ENCODE results near the gene NUCKS1. TPM values are rescaled to one million over a fixed set of nuclear protein-coding genes. Genes with fewer than 3 reads are reported as not detected.

NUCKS1 gene
- total RNA-seq, 1 donor from 2014 or later = 213 TPM

DNA sequence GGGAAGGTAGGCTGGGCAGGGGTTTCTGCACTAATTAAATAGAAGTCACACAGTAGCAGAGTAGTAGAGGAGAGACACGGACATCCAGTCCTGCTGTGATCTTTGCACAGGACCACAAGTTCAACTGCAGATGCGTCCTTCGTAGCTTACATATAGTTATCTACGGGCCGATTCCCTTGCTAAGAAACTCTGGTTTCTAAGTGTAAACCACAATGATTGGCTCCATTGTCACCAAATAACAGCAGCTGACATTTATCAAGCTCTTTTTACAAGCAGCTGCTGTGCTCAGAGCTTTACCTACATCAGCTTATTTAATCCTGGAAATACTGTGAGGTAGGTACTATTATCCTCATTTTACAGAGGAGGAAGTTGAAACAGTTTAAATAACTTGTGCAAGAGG, 72.8 kb downstream of the NUCKS1 start:
- intact Hi-C loops (cut with DNase I) = no loop called here
- no peak for DNase-seq (ENCODE audit: low spot score)

DNA sequence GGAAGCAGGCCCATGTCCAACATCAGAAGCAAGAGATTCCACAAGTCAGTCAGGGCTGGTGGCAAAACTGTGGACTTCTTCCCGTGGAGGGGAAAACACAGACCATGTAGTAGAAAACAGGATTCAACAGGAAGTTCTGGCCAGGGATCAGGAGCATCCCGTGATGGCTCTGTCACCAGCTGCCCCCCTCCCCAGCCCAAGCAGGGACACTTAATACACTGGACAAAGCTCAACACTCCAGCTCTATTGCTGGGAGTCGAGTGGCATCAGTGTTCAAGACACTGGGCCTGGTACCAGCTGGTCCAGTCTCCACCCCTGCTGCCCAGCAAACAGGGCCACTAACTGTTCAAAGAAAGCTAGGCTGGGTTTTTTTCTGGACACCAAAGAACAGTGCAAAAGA, 73.4 kb downstream of the NUCKS1 start:
- intact Hi-C loops (cut with DNase I) = no loop called here
- no peak for DNase-seq (ENCODE audit: low spot score)

DNA sequence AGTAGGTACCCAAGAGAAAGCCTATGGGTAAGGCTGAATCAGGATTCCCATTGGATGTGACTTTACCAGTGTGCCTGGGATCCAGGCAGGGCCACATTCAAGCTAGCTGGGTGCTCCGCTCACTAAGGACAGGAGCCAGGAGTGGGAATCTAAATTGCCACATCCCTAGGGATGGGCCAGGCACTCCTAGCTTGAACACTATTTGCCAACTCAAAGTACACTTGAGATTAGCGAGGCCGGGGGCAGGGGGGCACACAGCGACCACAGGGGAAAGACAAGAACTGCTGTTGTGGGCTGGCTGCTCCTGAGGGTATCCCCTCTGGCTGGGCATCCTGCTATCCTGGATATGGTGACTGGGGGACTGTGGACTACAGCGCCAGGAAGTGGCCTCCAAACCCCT, 74.0 kb downstream of the NUCKS1 start:
- no peak for DNase-seq (ENCODE audit: low spot score)
- intact Hi-C loops (cut with DNase I) = no loop called here

DNA sequence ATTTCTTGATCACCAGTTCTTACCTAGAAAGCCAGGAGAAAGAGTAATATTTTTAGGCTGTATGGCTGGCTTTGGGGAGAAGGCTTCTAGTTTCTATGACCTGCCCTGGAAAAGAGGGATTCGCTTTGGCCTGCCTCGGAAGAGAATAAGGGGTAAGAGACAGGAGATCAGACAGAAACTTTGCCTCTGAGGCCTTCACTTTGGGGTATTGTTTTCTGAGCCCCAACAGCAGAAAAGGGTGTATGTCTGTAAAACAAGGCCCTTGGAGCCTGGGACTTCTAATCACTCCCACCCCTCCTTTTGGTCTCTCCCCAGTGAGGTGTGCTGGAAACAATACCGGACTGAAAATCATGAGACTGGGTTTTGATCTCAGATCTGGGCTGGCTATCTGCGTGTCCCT, 74.7 kb downstream of the NUCKS1 start:
- DNase-seq (ENCODE audit: low spot score) = no peak
- intact Hi-C loops (cut with DNase I) = no loop called here

DNA sequence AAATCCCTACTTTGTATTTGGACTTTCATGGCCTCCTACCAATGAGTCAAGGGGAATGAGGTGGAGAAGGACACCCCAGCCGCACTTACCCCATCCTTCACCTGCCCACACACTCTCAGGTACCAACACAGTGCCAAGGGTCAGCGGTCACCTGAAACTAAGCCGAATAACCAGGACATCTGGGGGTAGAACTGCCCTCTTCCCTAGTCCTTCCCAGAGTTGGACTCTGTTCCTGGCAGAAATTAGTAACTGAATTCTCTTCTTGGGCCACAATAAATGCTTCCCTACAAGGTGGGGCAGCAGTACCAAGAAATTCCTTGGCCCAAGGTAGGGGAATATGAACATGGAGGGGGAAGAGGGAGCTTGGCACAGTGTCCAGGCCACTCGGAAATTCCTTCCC, 77.0 kb downstream of the NUCKS1 start:
- DNase-seq (ENCODE audit: low spot score) = no peak
- intact Hi-C loops (cut with DNase I) = no loop called here

- DNase-seq (ENCODE audit: low spot score) = no peak
- intact Hi-C loops (cut with DNase I) = no loop called here
These were observed 77.5 kb downstream of the NUCKS1 start for GRCh38 chr1:205672395-205672889.

DNA sequence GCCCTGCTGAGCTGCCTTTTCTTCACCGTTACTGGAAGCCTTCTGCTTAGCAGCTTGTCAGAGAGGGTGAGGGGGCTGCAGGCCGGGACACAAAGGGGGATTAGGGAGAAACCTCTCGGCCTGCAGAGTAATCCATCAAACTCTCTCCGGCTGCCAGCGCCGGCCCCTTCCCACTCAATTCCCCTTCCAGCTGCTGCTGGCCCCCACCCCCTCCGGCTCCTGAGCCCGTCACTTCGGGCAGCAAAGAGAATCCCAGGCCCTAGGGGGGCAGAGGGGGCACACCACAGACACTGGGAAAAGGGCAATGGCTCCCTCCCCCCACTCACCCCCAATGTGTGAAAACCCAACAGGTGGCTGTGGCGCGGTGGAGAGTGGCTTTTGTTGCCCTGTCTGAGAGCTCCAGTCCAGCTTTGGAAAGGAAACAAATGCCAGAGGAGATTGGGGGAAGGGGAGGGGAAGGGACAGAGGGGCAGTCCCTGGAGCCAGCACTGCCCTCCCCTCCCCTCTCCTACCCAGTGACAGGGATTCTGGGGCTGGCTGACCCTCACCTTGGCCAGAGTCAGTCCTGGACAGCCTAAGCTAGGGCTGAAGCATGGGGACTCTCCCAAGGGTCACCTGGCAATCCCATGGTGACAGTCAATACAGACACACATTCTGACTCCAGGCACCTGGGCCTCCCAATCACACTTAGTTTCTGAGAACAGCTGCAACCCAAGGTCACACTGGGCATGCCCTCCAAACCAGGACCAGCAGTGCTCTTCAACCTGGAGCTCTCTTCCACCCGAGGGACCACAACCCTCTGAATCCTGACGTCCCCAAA, 79.2 kb downstream of the NUCKS1 start:
- DNase-seq (ENCODE audit: low spot score) = no peak
- intact Hi-C loops (cut with DNase I) = no loop called here

DNA sequence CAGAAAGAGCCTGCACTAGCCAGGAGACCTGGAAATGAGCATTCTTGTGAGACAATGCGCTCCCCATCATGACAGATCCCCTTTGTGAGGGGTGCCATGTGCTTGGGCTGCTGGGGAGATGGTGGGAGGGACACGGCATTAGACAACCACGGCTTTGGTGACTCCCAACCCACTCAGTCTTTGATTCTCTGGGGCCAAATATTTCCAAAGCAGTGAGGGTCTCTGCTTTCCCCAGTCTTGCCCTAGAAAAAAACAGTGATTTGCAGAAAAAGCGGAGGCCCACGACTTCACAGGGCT, 79.9 kb downstream of the NUCKS1 start:
- intact Hi-C loops (cut with DNase I) = no loop called here
- no peak for DNase-seq (ENCODE audit: low spot score)

DNA sequence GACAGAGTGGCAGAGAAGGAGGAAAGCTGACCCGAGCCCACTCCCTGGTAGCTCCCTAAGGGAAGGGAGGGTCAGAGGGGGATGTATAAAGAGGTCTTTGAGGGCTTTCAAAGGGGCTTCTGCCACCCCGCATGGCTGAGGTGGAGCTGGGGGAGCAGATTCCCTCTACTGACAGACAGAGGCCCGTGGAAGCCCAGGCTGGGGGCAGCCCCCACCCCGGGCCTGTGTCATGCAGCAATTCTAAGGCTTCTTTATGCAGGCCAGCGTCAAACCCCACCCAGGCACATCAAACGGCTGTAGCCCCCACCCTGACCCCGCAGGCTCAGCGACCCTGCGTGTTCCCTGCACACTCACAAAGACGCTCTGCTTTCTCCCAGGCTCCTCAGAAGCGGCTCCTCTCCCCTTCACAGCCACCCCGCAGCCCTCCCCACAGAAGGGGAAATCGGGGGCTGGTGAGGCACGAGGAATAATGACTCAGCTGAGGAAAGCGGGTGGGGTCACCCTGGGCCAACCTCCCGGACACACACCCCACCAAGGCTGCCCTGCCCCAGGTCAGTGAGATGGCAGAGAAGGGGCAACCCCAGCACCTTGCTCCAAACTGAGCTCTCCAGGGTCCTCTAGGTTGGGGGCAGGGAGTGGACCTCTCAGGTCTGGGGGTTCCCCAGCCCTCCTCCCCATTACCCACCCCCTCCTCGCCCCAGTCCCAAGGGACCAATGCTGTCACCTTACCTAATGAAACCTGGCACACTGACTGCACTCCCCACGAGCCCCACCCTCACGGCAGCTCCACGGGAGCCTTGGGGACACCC, 80.4 kb downstream of the NUCKS1 start:
- DNase-seq (ENCODE audit: low spot score) = no peak
- intact Hi-C loops (cut with DNase I) = loop anchor here (10.0 kb wide), 1 partner anchor 445 kb away; the partner anchor contains the start of gene AVPR1B

- no peak for DNase-seq (ENCODE audit: low spot score)
- intact Hi-C loops (cut with DNase I) = loop anchor here (10.0 kb wide), 1 partner anchor 446 kb away; the partner anchor contains the start of gene AVPR1B
These were observed 81.0 kb downstream of the NUCKS1 start for GRCh38 chr1:205668951-205669340.

- intact Hi-C loops (cut with DNase I) = loop anchor here (10.0 kb wide), 1 partner anchor 447 kb away; the partner anchor contains the start of gene AVPR1B
- no peak for DNase-seq (ENCODE audit: low spot score)
These were observed 81.9 kb downstream of the NUCKS1 start for GRCh38 chr1:205667909-205668643.

- intact Hi-C loops (cut with DNase I) = loop anchor here (10.0 kb wide), 1 partner anchor 448 kb away; the partner anchor contains the start of gene AVPR1B
- DNase-seq (ENCODE audit: low spot score) = no peak
These were observed 83.4 kb downstream of the NUCKS1 start for GRCh38 chr1:205666372-205667166.

GRCh38 chr1:205665201-205666045, 84.6 kb downstream of the NUCKS1 start:
- no peak for DNase-seq (ENCODE audit: low spot score)
- intact Hi-C loops (cut with DNase I) = loop anchor here (10.0 kb wide), 1 partner anchor 449 kb away; the partner anchor contains the start of gene AVPR1B

- no peak for DNase-seq (ENCODE audit: low spot score)
- intact Hi-C loops (cut with DNase I) = loop anchor here (10.0 kb wide), 1 partner anchor 450 kb away; the partner anchor contains the start of gene AVPR1B
These were observed 85.5 kb downstream of the NUCKS1 start for GRCh38 chr1:205664399-205665017.

GRCh38 chr1:205663286-205663936, 86.6 kb downstream of the NUCKS1 start:
- intact Hi-C loops (cut with DNase I) = loop anchor here (10.0 kb wide), 1 partner anchor 451 kb away; the partner anchor contains the start of gene AVPR1B

More at GRCh38 chr1:205663286-205663936, 86.6 kb downstream of the NUCKS1 start:
- no peak for DNase-seq (ENCODE audit: low spot score)
